ENCODE results near the gene OTUD5. TPM values are rescaled to one million over a fixed set of nuclear protein-coding genes. Genes with fewer than 3 reads are reported as not detected.
A peak's percentile ranks its signal among the peaks of the same experiment; 100 is the strongest.

The OTUD5 gene
- total RNA-seq, 1 donor from 2014 or later: 44.7 TPM

DNA sequence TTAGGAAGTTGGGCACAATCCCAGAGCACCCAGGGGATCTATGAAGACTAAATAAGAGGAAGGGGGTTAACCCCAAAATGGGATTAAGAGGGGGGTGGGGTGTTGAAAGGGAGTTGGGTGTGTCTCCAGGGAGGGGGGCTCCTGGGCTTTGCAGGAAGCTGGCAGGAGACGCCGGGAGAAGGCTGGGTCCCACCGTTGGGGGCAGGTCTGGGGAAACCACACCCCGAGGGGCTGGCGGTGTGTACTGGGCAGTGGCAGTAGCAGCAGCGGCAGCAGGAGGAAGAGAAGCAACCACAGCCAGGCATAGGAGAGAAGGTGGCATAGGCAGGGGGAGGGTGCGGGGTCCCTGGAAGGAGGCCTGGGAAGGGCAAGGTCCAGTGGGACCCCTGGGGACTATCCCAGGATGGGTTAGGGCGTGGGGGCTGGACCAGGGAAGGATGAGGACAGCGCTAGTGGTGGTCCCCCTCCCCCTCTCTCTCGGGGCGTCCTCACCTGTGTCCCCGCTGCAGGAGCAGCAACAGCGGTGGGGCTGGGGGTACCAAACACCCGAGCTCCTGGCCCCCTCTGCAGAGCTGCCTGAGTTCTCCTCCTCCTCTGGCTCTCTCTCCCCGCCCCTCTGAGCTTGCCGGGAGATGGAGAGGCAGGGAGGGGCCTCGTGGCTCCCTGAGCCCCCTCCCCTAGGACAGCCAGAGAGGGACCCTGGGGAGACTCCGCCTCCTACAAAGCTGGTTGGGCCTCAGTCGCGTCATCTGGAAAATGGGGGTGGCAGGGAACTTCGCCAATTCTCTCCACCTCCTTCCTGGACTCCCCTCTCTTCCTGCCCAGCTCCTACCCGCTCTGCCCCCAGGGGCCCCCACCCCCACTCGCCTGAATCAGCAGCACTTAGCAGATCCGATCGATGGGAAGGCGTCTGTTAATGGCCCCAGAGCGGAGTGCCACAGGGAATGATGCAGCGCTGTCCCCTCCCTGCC lies 14.1 kb upstream of the OTUD5 start, which contains the start of gene KCND1:
KCND1 (minus strand) TSS at position 596 of the 971 bp plus-strand sequence. CDS start 1,573 bp downstream, outside the sequence.
- TF ChIP-seq, protein P1, sequence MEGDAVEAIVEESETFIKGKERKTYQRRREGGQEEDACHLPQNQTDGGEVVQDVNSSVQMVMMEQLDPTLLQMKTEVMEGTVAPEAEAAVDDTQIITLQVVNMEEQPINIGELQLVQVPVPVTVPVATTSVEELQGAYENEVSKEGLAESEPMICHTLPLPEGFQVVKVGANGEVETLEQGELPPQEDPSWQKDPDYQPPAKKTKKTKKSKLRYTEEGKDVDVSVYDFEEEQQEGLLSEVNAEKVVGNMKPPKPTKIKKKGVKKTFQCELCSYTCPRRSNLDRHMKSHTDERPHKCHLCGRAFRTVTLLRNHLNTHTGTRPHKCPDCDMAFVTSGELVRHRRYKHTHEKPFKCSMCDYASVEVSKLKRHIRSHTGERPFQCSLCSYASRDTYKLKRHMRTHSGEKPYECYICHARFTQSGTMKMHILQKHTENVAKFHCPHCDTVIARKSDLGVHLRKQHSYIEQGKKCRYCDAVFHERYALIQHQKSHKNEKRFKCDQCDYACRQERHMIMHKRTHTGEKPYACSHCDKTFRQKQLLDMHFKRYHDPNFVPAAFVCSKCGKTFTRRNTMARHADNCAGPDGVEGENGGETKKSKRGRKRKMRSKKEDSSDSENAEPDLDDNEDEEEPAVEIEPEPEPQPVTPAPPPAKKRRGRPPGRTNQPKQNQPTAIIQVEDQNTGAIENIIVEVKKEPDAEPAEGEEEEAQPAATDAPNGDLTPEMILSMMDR (IDR thresholded peaks at IDR 0.05): no peak
- TF ChIP-seq POLR2AphosphoS5 (IDR thresholded peaks at IDR 0.05; ENCODE audit: insufficient read depth in 1 of 2, low read depth in 1 of 2) (no peak), POLR2A (IDR thresholded peaks at IDR 0.05) (no peak)
- Histone ChIP-seq H3K27me3 (no peaks in the 10 kb centered on the region), H3K27ac (peak within 1 kb of the TSS; percentile 54), H3K36me3 (no peaks in the 10 kb centered on the region), H3K4me3 (peak within 1 kb of the TSS; percentile 35 to 47), H3K9me3 (no peaks in the 10 kb centered on the region), H3K4me1 (peaks cover 8% of the 10 kb centered on the region)
- intact Hi-C loops (cut with DNase I): no loop called here
- no peak for DNase-seq (ENCODE audit: extremely low spot score in 2 of 2)

DNA sequence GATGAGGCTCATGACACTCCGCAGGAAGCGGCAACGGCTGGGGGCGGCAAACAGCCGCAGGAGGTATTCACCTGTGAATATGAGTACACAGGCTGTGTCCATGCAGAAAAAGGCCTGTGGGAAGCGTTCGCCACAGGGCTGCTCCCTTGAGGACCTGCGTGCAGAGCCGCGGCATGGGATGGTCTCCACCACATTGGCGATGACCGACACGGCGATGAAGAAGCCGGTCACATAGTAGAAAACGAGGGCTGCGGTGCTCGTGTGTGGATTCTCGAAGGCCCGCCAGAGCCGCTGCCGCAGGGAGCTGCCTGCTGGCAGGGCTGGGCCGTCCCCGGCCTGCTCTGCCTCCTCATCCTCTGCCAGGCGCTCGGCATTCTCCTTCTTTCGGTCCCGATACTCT lies 12.1 kb upstream of the OTUD5 start:
- Histone ChIP-seq H3K4me1 (peaks cover 8% of the 10 kb centered on the region), H3K27me3 (no peaks in the 10 kb centered on the region), H3K4me3 (no peak overlapping the region), H3K36me3 (no peaks in the 10 kb centered on the region), H3K27ac (no peak overlapping the region), H3K9me3 (no peaks in the 10 kb centered on the region)
- intact Hi-C loops (cut with DNase I): no loop called here
- no peak for DNase-seq (ENCODE audit: extremely low spot score in 2 of 2)
- TF ChIP-seq POLR2A (IDR thresholded peaks at IDR 0.05) (no peak), POLR2AphosphoS5 (IDR thresholded peaks at IDR 0.05; ENCODE audit: insufficient read depth in 1 of 2, low read depth in 1 of 2) (no peak)
- TF ChIP-seq, protein P1 (IDR thresholded peaks at IDR 0.05): no peak

DNA sequence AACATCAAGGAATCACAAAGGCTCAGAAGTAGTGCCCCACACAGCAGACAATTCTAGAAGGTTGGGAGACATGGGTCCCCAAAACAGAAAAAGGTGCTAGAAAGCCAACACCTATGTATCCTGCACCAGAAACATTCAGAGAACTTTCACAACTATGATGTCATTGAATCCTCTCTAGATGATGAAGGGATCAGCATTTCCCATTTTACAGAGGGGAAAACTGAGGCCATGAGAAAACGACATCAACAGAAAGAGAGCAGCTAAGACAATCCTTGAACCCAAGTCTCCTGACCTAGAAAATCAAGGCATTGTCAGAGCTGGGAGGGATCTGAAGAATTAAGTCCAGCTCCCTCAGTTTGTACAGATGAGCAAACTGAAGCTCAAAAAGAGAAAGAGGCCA lies 11.0 kb upstream of the OTUD5 start:
- DNase-seq (ENCODE audit: extremely low spot score in 2 of 2): no peak
- no peaks in the 10 kb centered on the region for H3K36me3 ChIP-seq
- H3K27me3 ChIP-seq: no peaks in the 10 kb centered on the region
- H3K27ac ChIP-seq: no peak overlapping the region
- H3K4me1 ChIP-seq: peaks cover 8% of the 10 kb centered on the region
- no peaks in the 10 kb centered on the region for H3K9me3 ChIP-seq
- intact Hi-C loops (cut with DNase I): no loop called here
- H3K4me3 ChIP-seq: no peak overlapping the region
- TF ChIP-seq POLR2AphosphoS5 (IDR thresholded peaks at IDR 0.05; ENCODE audit: insufficient read depth in 1 of 2, low read depth in 1 of 2) (no peak), POLR2A (IDR thresholded peaks at IDR 0.05) (no peak)
- TF ChIP-seq, protein P1 (IDR thresholded peaks at IDR 0.05): no peak

DNA sequence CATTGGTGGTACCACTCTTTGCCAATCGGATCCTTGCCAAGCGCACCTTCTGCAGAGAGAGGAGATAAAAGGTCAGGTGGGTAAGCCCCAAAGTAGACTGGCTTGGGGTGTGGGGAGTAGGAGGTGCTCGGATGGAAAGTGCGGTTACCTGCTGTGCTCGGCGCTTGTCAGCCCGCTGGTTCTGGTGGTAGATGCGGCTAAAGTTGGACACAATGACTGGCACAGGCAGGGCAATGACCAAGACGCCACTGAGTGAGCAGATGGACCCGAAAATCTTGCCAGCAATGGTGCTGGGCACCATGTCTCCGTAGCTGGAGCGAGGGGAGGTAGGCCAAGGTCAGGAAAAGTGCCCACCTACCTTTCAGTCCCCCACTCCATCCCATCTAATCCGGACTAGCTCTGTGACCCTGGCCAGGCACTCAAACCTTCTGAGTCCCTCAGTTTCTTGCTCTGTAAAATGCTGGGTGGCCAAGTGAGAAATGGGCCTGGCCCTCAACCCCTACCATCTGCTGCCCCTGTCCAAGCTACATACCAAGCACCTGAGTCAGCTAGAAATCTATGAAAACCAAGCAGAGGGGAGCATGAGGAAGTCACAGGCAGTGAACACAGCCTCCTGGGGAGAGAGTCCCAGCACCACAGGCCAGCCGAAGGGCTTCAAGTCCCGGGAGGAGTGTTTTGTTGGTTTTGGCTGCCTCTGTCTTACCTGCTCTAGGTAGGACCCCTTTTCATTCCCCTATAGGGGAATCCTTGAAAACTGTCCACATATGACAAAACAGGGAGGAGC lies 9.6 kb upstream of the OTUD5 start:
- TF ChIP-seq POLR2AphosphoS5 (IDR thresholded peaks at IDR 0.05; ENCODE audit: insufficient read depth in 1 of 2, low read depth in 1 of 2): no peak
- TF ChIP-seq, protein P1 (IDR thresholded peaks at IDR 0.05): no peak
- no peak for TF ChIP-seq POLR2A (IDR thresholded peaks at IDR 0.05)
- Histone ChIP-seq H3K36me3 (no peaks in the 10 kb centered on the region), H3K27ac (no peak overlapping the region), H3K4me1 (peaks cover 8% of the 10 kb centered on the region), H3K9me3 (no peaks in the 10 kb centered on the region), H3K27me3 (no peaks in the 10 kb centered on the region), H3K4me3 (no peak overlapping the region)
- intact Hi-C loops (cut with DNase I): no loop called here
- DNase-seq (ENCODE audit: extremely low spot score in 2 of 2): no peak
